NCI-H2029 (cell line): Measurements from ENCODE around the gene RASGRP4.
"Not testable (repeated sequence)": the region's sequence is repeated elsewhere in the genome, so short reads cannot be mapped to it uniquely, and the experiment has no call there.

Source experiments
- DNase-seq: peaks from one replicate; lab custom pipeline; 2025; lab: John Stamatoyannopoulos, UW

Gene RASGRP4

GRCh38 chr19:38445362-38445761 is 19.3 kb upstream of the RASGRP4 start:
- DNase-seq: no peak

GRCh38 chr19:38444026-38444425 is 18.0 kb upstream of the RASGRP4 start:
- no peak for DNase-seq

- no peak for DNase-seq
Observed at GRCh38 chr19:38443458-38443999, 17.5 kb upstream of the RASGRP4 start.

GRCh38 chr19:38442736-38443135 is 16.7 kb upstream of the RASGRP4 start:
- no peak for DNase-seq

- no peak for DNase-seq
Observed at GRCh38 chr19:38441657-38442348, 15.8 kb upstream of the RASGRP4 start.

- no peak for DNase-seq
Observed at GRCh38 chr19:38440592-38440991, 14.6 kb upstream of the RASGRP4 start.

GRCh38 chr19:38437917-38438316 is 11.9 kb upstream of the RASGRP4 start:
- DNase-seq: no peak

- no peak for DNase-seq
Observed at GRCh38 chr19:38437295-38437694, 11.3 kb upstream of the RASGRP4 start.

GRCh38 chr19:38434549-38435051 is 8.6 kb upstream of the RASGRP4 start:
- DNase-seq: no peak

- no peak for DNase-seq
Observed at GRCh38 chr19:38433268-38433733, 7.3 kb upstream of the RASGRP4 start, which contains the start of gene RYR1. RYR1 (plus strand) TSS chr19:38433691; CDS start chr19:38433830, 139 bp downstream.

GRCh38 chr19:38430931-38431330 is 4.9 kb upstream of the RASGRP4 start:
- no peak for DNase-seq

- no peak for DNase-seq
Observed at GRCh38 chr19:38429811-38430156, 3.8 kb upstream of the RASGRP4 start.

- DNase-seq: no peak
Observed at GRCh38 chr19:38429055-38429810, 3.2 kb upstream of the RASGRP4 start.

- not testable (repeated sequence) for DNase-seq
Observed at GRCh38 chr19:38427035-38427677, 1.1 kb upstream of the RASGRP4 start.

- no peak for DNase-seq
Observed at GRCh38 chr19:38425222-38425809, 703 bp downstream of the RASGRP4 start.

- DNase-seq: no peak
Observed at GRCh38 chr19:38424272-38424671, 1.7 kb downstream of the RASGRP4 start.

GRCh38 chr19:38422438-38422837 is 3.6 kb downstream of the RASGRP4 start:
- DNase-seq: no peak

- no peak for DNase-seq
Observed at GRCh38 chr19:38421856-38422255, 4.2 kb downstream of the RASGRP4 start.

- DNase-seq: no peak
Observed at GRCh38 chr19:38420935-38421334, 5.1 kb downstream of the RASGRP4 start.

GRCh38 chr19:38417544-38418506 is 8.2 kb downstream of the RASGRP4 start:
- DNase-seq: peak; percentile 6

GRCh38 chr19:38417146-38417543 is 8.9 kb downstream of the RASGRP4 start:
- no peak for DNase-seq
